Stromal cell of bone marrow (primary cell): ENCODE measurements around the gene PSMD1.
"Not testable (repeated sequence)": the region's sequence is repeated elsewhere in the genome, so short reads cannot be mapped to it uniquely, and the experiment has no call there.

ENCODE experiments used
- DNase-seq: peaks from one replicate; pipeline ENCODE4 v3.0.0-alpha.2; 2012; ENCODE audit warnings: low read depth

PSMD1 gene

GRCh38 chr2:231187736-231188505 lies 131.3 kb downstream of the PSMD1 start:
- DNase-seq = peak; percentile 94

GRCh38 chr2:231188506-231189170 lies 132.0 kb downstream of the PSMD1 start:
- no peak for DNase-seq

GRCh38 chr2:231189171-231189530 lies 132.5 kb downstream of the PSMD1 start:
- DNase-seq = no peak

GRCh38 chr2:231189571-231190495 lies 133.2 kb downstream of the PSMD1 start:
- DNase-seq = peak; percentile 64

- DNase-seq = no peak
Observed at GRCh38 chr2:231190531-231191197, 134.0 kb downstream of the PSMD1 start.

- DNase-seq = peak; percentile 88
Observed at GRCh38 chr2:231191896-231192872, 135.5 kb downstream of the PSMD1 start.

- DNase-seq = no peak
Observed at GRCh38 chr2:231193216-231193615, 136.5 kb downstream of the PSMD1 start.

- DNase-seq = no peak
Observed at GRCh38 chr2:231196592-231196991, 139.9 kb downstream of the PSMD1 start.

GRCh38 chr2:231197196-231197595 lies 140.5 kb downstream of the PSMD1 start:
- DNase-seq = not testable (repeated sequence)

GRCh38 chr2:231197706-231198290 lies 141.1 kb downstream of the PSMD1 start:
- DNase-seq = no peak

GRCh38 chr2:231198291-231199173 lies 141.9 kb downstream of the PSMD1 start, which contains the start of gene ARMC9:
Gene ARMC9, plus strand, starts transcription at chr2:231198631. Its CDS starts 7,608 bp downstream, at chr2:231206239.
- no peak for DNase-seq

GRCh38 chr2:231199219-231199618 lies 142.6 kb downstream of the PSMD1 start:
- DNase-seq = no peak

GRCh38 chr2:231200805-231201474 lies 144.3 kb downstream of the PSMD1 start:
- no peak for DNase-seq

- no peak for DNase-seq
Observed at GRCh38 chr2:231201475-231201814, 144.8 kb downstream of the PSMD1 start.

GRCh38 chr2:231203087-231203486 lies 146.4 kb downstream of the PSMD1 start:
- no peak for DNase-seq

GRCh38 chr2:231204146-231204545 lies 147.5 kb downstream of the PSMD1 start:
- no peak for DNase-seq

- no peak for DNase-seq
Observed at GRCh38 chr2:231204581-231204980, 147.9 kb downstream of the PSMD1 start.

GRCh38 chr2:231207734-231208133 lies 151.1 kb downstream of the PSMD1 start:
- no peak for DNase-seq

- DNase-seq = no peak
Observed at GRCh38 chr2:231210782-231211181, 154.1 kb downstream of the PSMD1 start.
